ENCODE results near the gene AQP4. TPM values are rescaled to one million over a fixed set of nuclear protein-coding genes. Genes with fewer than 3 reads are reported as not detected.

Gene AQP4
- total RNA-seq, 1 donor from 2014 or later: 138 TPM

- DNase-seq: no peak
Observed at GRCh38 chr18:26839609-26840008, 25.9 kb downstream of the AQP4 start.

GRCh38 chr18:26832302-26832701 lies 33.2 kb downstream of the AQP4 start:
- DNase-seq: no peak

GRCh38 chr18:26827581-26827980 lies 37.9 kb downstream of the AQP4 start:
- no peak for DNase-seq

GRCh38 chr18:26826656-26827235 lies 38.8 kb downstream of the AQP4 start:
- DNase-seq: no peak

- DNase-seq: no peak
Observed at GRCh38 chr18:26821181-26821580, 44.3 kb downstream of the AQP4 start.

GRCh38 chr18:26819046-26819445 lies 46.5 kb downstream of the AQP4 start:
- no peak for DNase-seq

- no peak for DNase-seq
Observed at GRCh38 chr18:26818461-26818860, 47.0 kb downstream of the AQP4 start.

GRCh38 chr18:26813043-26813442 lies 52.5 kb downstream of the AQP4 start:
- no peak for DNase-seq

GRCh38 chr18:26812462-26812861 lies 53.0 kb downstream of the AQP4 start:
- DNase-seq: no peak

GRCh38 chr18:26809346-26809745 lies 56.2 kb downstream of the AQP4 start:
- no peak for DNase-seq

GRCh38 chr18:26806224-26806623 lies 59.3 kb downstream of the AQP4 start:
- no peak for DNase-seq

GRCh38 chr18:26804519-26804918 lies 61.0 kb downstream of the AQP4 start:
- DNase-seq: no peak

GRCh38 chr18:26803643-26804042 lies 61.9 kb downstream of the AQP4 start:
- no peak for DNase-seq

GRCh38 chr18:26802330-26803200 lies 62.9 kb downstream of the AQP4 start:
- DNase-seq: no peak

All from occipital lobe (tissue), 2 donors.